CD4-positive, alpha-beta T cell treated with Interleukin-21 for 1 hour (primary cell): ENCODE results near the gene PPP1R37.

ENCODE experiments used
- DNase-seq: peaks from one replicate; pipeline ENCODE4 v3.0.0-alpha.2; 2020

PPP1R37 gene

DNA sequence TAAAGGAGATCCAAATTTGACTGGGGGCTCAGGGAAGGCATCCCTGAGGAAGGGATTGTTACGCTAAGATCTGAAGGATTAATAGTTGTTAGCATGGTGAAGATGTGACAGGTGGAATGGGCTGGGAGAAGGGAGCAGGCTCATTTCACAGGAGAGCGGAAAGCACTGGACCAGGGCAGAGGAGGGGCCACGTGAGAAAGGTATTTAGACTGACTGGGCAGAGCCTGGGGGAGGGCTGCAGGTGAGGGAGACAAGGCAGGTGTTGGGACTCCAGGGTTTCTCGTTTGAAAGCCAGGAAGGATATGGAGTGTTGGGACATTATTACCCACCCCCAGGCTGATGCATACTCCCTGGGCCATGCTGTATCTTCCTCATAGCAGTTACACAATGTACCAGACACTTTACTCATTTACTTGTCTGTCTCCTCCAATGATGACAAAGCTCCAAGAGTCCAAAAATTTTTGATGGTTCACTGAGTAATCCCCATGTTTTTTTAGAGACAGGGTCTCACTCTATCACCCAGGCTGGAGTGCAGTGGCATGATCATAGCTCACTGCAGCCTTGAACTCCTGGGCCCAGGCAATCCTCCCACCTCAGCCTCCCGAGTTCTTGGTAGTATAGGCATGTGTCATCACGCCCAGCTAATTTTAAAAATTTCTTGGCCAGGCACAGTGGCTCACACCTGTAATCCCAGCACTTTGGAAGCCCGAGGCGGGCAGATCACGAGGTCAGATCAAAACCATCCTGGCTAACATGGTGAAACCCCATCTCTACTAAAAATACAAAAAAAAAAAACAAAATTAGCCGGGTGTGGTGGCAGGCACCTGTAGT lies 82.8 kb downstream of the PPP1R37 start:
- no peak for DNase-seq

DNA sequence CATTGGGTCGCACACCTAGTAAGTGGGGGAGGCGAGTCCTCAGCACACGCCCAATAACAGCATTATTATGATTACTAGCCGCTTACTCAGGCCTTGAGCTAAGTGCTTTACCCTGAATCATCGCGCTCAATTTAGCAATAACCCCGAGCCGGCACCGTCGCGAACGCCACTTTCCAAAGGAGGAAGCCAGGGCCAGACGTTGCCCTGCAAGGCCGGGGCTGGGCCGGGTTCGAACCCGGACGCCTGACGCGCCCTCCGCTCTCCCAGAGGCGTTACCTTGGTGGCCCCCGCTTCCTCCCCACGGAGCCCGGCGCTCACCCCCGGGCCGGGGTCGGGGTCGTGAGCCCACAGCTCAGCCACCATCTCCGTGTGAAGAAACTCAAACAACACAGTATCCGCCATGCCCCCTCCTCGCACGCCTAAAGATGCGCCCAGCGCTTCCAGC lies 84.9 kb downstream of the PPP1R37 start, which contains the start of gene TRAPPC6A:
Gene TRAPPC6A (minus strand): TSS at position 421 of the 445 bp plus-strand sequence. CDS start 19 bp downstream, at position 402.
- no peak for DNase-seq

DNA sequence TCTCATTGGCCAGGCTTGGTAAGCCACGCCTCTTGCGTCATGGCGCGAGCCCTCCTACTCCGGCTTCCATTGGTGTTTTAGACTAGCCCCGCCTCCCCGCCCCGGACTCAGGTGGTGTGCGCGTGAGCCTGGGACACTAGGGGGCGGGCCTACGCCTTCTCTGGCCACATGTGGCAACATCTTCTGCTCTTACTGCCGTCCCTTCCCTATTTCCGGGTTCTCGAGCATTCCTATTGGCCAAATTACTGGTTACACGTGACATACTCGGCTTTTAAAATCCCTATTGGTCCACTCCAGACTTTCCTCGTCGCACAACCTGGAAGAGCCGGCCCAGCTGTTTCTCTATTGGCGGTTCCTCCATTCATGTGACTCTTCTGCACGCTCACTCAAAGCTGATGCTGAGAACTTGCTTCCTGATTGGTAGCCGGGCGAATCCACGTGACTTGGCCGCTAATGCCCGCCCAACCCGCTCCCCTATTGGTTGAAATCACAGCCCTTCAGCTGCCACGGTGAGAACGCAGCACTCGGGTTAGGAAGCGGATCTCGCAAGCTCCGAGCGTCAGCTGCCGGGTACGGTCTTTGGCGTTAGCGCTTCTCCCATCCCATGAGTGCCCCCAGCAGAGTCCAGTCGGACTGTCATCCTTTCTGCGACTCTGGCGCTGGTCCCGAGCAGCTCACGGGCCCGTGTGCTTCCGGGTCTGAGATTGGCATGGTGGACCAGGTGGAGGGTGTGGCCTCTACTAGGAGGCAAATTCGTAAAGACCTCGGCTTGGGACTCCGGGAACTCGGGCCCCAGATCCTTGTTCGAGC lies 85.5 kb downstream of the PPP1R37 start, which contains the start of gene BLOC1S3:
Gene BLOC1S3 (plus strand): TSS at position 523 of the 810 bp plus-strand sequence. CDS start 513 bp downstream, outside the sequence.
- DNase-seq, result peak; percentile 100

DNA sequence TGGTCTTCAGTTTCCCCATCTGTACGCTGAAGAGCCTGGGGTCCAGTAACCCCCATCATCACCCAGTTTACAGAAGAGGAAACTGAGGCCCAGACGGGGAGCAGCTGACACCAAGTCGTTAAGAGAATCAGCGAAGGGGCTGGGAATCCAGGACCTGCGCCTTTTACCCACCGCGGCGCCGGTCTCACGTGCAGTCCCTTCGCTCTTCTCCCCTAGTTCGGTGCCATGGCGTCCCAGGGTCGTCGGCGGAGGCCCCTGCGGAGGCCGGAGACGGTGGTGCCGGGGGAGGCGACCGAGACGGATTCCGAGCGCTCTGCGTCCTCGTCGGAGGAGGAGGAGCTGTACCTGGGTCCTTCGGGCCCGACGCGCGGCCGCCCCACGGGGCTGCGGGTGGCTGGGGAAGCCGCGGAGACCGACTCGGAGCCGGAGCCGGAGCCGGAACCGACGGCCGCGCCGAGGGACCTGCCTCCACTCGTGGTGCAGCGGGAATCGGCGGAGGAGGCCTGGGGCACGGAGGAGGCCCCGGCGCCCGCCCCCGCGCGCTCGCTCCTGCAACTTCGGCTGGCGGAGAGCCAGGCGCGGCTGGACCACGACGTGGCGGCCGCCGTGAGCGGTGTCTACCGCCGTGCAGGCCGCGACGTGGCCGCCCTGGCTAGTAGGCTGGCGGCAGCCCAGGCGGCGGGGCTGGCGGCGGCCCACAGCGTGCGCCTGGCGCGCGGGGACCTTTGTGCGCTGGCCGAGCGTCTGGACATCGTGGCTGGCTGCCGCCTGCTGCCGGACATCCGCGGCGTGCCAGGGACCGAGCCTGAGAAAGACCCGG lies 86.3 kb downstream of the PPP1R37 start:
- DNase-seq, result peak; percentile 26

DNA sequence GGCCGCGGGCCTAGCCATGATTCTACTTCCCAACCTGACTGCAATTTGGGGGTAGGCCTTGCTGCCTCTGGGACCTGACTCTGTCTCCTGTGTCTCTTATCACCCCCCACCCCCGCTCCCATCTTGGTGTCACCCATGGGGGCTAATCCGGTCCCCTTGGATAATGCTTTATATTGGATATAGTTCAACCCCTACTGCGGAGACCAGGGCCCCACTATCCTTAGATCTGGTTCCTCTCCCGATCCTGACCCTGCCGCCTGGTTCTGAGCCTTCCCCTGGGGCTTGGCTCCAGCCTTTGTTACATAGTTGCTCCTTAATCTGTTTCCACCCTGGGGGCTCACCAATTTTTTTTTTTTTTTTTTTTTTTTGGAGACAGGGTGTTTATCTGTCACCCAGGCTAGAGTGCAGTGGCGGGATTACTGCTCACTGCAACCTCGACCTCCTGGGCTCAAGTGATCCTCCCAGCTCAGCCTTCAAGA lies 87.0 kb downstream of the PPP1R37 start:
- no peak for DNase-seq

DNA sequence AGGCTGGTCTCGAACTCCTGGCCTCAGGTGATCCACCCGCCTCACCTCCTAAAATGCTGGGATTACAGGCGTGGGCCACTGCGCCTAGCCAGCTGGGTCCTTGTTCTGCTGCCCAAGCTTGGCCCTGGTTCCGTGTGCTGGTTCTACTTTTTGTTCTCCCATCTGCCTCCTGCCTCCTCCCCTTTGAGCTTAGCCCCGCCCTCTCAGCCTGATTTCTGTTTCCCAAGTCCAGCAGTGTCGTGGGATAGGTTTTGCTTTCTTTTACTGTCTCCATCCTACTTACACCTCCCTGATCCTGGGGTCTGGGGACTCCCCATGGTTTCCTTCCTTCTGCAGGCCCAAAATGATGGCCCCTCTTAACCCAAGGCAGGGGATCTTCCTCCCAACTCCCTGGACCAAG lies 88.0 kb downstream of the PPP1R37 start:
- no peak for DNase-seq

DNA sequence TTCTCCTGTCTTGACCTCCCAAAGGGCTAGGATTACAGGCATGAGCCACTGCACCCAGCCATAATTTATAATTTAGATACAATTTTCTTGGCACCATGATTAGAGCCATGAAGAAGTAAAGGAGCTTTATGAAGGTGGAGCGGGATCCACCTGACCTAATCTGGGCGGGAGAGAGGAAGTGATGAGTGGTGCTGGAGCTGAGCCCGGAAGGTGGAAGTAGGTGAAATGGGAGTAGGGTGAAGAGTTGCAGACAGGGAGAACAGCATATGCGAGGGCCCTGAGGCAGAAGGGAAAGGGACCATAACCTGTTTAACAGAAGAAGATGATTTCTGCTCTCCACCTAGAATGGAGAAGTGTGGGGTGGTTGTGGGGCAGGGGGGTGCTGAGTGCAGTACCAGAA lies 89.8 kb downstream of the PPP1R37 start:
- DNase-seq, result no peak

DNA sequence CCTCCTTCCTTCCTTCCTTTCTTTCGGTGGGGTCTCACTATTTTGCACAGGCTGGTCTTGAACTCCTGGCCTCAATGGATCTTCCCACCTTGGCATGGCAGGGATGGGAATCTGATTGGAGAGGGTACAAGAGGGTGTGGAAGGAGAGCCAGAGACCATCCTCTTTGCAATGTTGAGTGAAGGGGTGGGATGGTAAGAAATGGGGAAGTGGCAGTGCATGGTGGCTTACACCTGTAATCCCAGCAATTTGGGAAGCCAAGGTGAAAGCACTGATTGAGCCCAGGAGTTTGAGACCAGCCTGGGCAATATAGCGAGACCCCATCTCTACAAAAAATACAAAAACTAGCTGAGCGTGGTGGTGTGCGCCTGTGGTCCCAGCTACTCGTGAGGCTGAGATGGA lies 91.1 kb downstream of the PPP1R37 start:
- no peak for DNase-seq

DNA sequence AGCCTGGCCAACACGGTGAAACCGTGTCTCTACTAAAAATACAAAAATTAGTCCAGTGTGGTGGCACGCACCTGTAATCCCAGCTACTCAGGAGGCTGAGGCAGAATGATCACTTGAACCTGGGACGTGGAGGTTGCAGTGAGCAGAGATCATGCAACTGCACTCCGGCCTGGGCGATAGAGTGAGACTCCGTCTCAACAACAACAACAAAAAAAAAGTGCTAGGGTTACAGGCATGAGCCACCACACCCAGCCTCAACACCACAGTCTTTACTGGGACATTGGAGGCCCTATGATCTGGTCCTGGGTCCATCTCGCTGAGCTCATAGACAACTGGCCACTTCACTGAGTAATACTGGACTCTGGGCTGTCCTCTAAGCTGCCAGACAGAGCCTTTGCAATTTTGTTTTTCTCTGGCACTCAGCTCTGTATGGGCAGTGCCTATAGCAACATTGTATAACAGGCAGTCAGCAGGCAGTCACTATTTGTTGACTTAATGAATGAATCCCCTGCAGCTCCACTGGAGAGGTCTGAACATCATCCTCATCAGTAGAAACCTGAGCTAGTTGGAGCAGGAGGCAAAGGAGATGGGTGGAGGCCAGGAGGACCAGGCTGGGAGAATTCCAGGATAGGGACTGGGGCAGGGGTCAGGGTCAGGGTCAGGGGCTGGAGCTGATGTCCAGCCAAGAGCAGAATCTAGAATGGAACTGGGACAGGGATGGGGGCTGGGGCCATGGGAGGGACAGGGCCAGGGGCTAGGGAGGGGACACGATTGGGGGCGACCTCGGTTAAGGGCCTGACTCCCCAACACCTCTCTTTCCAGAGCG lies 93.7 kb downstream of the PPP1R37 start:
- DNase-seq, result no peak

DNA sequence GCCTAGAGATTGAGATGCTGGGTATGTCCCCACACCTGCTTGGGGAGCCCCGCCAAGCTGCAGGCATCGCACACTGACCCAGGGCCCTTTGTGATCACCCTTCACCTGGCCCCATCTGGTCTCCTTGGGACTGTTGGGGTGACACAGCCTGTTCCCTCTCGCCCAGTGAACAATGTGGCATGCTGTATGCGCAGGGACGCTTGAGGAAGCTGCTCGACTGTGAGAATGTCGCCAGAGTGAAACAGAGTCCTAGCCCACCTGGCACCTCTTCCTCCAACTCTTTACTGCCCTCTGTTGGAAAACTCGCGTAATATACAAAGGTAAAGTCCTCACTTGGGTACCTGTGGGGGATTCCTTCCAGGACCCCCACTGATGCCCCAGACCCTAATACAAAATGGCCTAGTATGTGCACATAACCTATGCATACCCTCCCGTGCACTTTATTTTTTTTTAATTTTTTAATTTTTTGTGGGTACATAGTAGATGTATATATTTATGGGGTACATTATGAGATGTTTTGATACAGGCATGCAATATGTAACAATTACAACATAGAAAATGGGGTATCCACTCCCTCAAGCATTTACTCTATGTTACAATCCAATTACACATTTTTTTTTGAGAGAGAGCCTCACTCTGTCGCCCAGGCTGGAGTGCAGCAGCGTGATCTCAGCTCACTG lies 94.6 kb downstream of the PPP1R37 start:
- peak; percentile 60 for DNase-seq

DNA sequence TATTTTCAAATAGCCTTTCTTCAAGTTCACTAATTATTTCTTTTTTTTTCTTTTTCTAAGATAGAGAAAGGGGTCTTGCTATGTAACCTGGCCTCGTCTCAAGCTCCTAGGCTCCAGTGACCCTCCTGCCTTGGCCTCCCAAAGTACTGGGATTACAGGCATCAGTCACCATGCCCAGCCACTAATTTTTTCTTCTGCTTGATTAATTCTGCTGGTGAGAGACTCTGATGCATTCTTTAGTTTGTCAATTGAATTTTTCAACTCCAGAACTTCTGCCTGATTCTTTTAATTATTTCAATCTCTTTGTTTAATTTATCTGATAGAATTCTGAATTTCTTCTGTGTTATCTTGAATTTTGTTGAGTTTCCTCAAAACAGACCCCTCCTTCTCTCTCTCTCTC lies 97.0 kb downstream of the PPP1R37 start:
- DNase-seq, result no peak

DNA sequence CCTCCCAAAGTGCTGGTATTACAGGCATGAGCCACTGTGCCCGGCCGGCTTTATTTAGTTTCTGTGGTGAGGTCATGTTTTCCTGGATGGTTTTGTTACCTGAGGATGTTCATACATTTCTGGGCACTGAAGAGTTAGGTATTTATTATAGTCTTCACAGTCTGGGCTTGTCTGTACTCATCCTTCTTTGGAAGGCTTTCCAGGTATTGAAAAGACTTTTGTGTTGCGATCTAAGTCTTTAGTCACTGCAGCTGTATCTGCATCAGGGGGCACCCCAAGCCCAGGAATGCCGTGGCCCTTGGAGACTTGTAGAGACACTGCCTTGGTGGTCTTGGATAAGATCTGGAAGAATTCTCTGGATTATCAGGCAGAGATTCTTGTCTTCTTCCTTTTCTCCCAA lies 98.4 kb downstream of the PPP1R37 start:
- no peak for DNase-seq

DNA sequence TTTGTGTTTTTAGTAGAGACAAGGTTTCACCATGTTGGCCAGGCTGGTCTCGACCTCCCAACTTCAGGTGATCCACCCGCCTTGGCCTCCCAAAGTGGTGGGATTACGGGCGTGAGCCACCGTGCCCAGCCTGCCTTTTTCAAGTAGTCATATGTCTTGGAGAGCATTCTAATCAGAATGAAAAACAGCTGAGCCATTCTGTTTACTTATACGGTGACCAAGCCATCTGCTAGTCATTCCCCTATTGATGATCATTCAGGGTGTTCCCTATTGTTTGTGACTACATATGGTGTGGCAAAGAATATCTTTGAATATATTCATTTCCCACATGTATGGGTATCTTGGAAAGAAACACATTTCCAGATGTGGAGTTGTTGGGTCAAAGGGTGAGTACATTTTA lies 102.8 kb downstream of the PPP1R37 start:
- no peak for DNase-seq
